Measurements from ENCODE around the gene DISP3. TPM values are rescaled to one million over a fixed set of nuclear protein-coding genes. Genes with fewer than 3 reads are reported as not detected.

Gene DISP3
- total and polyA plus RNA-seq, 9 of the 15 experiments (the other 6 are each of a cell fraction or from before 2014, with no cell fraction given) = 0.03 to 0.19 (median 0.15) TPM; not detected in 5

DNA sequence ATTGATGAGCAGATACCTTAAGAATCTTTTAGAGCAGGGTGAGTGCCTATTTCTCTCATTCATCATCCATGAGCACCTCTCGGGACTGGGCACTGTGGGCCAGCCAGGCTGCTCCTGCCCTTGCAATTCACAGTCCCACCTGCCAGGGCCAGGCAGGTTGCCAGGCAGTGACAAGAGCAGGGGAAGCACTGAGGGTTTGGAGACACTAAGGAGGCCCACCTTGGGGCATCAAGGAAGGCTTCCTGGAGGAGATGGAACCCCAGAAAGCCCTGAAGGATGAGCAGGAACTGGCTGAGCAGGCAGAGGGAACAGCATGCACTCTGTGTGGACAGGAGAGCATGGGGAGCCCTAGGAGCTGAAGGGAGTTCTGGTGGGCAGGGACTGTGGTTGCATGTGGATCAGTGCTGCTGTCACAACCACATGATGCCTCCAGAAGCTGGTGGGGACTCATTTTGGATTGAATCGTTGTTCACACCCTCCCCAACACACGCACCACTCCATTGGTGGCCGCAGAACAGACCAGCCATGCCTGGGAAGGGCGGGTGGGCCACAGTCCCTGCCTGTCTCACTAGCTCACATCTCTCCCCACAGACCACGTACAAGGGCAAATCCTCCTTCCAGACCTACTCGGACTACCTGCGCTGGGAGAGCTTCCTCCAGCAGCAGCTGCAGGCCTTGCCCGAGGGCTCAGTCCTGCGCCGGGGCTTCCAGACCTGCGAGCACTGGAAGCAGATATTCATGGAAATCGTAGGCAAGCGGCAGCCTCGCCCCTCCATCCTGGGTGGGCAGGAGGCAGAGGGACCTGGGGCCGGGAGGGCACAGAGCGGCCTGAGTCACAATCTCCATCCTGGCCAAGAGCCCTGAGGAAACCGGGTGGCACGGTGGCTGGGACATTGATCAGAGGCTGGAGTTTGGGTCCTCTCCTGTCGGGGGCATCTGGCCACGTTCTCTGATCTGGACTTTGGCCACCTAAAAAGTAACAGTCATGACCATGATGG lies 55.1 kb downstream of the DISP3 start (continued):
- TF ChIP-seq, protein P1, sequence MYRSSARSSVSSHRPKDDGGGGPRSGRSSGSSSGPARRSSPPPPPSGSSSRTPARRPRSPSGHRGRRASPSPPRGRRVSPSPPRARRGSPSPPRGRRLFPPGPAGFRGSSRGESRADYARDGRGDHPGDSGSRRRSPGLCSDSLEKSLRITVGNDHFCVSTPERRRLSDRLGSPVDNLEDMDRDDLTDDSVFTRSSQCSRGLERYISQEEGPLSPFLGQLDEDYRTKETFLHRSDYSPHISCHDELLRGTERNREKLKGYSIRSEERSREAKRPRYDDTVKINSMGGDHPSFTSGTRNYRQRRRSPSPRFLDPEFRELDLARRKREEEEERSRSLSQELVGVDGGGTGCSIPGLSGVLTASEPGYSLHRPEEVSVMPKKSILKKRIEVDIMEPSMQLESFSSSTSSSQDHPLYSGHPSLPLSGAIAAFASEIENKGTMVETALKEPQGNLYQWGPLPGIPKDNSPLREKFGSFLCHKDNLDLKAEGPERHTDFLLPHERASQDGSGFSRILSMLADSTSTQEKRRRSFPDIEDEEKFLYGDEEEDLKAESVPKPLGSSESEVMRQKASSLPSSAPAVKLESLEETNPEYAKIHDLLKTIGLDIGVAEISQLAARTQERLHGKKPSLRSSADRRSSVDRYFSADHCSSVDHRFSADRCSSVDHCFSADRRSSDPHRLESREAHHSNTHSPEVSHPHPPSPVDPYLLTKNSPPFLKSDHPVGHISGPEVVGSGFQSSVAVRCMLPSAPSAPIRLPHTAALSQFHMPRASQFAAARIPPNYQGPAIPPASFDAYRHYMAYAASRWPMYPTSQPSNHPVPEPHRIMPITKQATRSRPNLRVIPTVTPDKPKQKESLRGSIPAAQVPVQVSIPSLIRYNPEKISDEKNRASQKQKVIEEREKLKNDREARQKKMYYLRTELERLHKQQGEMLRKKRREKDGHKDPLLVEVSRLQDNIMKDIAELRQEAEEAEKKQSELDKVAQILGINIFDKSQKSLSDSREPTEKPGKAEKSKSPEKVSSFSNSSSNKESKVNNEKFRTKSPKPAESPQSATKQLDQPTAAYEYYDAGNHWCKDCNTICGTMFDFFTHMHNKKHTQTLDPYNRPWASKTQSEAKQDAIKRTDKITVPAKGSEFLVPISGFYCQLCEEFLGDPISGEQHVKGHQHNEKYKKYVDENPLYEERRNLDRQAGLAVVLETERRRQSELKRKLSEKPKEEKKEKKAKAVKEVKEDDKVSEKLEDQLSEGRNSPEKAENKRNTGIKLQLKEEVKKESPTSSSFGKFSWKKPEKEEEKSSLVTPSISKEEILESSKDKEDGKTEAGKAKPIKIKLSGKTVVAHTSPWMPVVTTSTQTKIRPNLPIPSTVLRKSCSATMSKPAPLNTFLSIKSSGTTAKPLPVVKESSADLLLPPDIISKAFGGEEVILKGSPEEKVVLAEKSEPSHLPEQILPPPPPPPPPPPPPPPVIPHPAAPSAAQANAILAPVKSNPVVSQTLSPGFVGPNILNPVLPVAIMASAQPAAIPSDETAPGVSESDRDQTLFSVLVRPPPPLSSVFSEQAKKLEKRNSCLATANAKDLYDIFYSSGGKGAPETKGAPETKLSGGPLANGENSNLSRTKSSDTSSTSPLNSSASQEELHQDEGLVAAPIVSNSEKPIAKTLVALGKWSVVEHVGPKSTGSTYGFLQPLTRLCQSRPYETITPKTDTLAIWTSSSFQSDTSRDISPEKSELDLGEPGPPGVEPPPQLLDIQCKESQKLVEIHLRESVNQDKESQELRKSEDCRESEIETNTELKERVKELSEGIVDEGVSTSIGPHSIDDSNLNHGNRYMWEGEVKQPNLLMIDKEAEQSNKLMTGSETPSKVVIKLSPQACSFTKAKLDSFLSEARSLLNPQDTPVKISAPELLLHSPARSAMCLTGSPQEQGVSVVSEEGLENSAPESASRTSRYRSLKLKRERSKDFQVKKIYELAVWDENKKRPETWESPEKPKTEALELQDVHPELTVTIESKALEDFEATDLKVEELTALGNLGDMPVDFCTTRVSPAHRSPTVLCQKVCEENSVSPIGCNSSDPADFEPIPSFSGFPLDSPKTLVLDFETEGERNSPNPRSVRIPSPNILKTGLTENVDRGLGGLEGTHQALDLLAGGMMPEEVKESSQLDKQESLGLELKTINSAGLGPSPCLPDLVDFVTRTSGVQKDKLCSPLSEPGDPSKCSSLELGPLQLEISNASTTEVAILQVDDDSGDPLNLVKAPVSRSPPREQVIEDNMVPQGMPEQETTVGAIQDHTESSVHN (IDR thresholded peaks at IDR 0.05; ENCODE audit: borderline replicate concordance in 1 of 2, low read depth in 1 of 2) = no peak
